GM18951 (cell line): ENCODE measurements around the gene ARAP3.

Source experiments
- POLR2A ChIP-seq: IDR thresholded peaks from 4 replicates; pipeline ENCODE4 v1.6.1; 2011; ENCODE audit warnings: mild to moderate bottlenecking; ENCODE audit not compliant: insufficient read length, insufficient read depth; ENCODE audit errors: extremely low read depth
- in situ Hi-C: fragments of 300-500 bp; cut with MboI; formaldehyde crosslinking; loops from one replicate; pipeline ENCODE4 v1.12.0; 2022; ENCODE audit warnings: low sequenced_read_pairs, mixed read lengths, inconsistent platforms; ENCODE audit not compliant: unreplicated experiment

Gene ARAP3

DNA sequence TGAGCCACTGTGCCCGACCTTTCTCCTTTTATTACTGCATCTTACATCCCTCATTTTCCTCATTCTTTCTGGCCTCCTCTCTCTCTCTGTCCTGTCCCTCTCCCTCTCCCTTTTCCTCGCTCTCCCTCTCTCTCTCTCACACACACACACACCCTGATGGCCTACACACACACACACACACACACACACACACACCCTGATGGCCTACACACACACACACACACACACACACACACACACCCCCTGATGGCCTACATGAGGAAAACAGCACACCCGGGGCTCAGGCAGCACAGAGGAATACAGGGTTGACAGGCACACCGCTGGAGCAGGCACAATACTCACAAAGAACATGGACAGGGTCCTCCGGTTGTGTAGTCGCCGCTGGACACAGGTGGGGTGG lies 27.0 kb downstream of the ARAP3 start:
- TF ChIP-seq POLR2A, result no peak
- in situ Hi-C loops, result no loop called here

DNA sequence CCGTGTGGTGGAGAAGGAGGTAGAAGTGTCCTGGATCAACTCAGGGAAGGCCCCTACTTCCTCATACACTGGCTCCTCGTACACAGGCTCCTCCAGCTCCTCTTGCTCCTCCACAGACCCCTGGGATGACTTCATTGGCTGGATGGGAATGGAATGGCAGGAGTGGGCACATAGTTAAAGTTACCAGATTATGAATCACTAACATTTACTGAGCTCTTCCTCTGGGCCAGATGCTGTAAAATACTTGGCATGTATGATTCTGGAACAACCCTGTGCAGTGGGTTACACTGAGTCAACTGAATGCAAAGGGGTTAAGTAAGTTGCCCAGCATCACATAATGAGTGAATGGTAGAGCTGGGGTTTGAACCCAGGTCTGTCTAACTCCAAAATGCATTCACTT lies 27.7 kb downstream of the ARAP3 start:
- in situ Hi-C loops, result no loop called here
- no peak for TF ChIP-seq POLR2A

- TF ChIP-seq POLR2A, result no peak
These were observed 30.3 kb downstream of the ARAP3 start for GRCh38 chr5:141651728-141652105.

DNA sequence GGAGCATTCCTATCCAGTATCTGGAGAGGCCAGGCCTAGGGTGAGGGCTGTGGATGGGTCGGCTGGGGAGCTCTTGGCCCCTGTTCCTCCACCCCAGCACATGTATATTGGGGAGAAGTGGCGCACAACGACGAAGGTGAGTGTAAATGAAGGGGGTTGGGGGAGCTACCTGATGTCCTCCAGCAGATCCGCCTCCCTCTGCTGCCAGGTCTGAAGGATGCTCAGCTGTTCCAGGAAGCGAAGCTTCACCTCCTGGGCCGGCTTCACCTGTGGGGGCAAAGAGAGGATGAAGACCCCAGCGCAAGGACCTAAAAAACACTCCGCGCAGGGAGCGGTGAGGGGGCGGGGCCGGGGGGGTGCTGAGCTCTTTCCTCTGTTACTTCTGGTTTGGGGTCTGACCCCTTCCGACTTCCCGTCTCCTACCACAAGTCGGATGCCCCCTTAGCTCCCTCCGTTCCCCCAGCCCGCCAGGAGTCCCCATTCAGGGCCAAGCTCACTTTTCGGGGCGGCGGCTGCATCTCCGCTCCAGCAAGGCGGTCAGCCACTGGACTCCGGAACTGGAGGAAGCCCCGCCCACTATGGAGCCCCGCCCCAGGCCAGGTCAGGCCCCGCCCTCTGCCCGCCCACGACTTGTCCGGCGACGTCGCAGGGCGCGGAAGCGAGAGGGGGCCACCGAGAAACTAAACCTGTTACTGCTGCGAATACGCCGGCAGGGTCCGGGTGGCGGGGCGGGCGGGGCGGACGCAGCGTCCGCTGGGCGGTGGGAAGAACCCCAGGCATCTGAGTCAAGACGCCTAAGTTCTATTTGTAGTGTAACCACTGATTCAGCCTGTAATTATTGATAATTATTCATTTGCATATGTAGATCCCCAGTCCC lies 30.9 kb downstream of the ARAP3 start, which contains the start of gene FCHSD1:
FCHSD1 (minus strand) TSS at position 568 of the 877 bp plus-strand sequence; CDS start at position 518, 50 bp downstream.
- TF ChIP-seq POLR2A, result peak; percentile 65
- in situ Hi-C loops, result no loop called here

More at GRCh38 chr5:141651728-141652105, 30.3 kb downstream of the ARAP3 start:
- in situ Hi-C loops, result no loop called here

GRCh38 chr5:141649972-141650371 lies 32.1 kb downstream of the ARAP3 start:
- no peak for TF ChIP-seq POLR2A
- in situ Hi-C loops, result no loop called here

DNA sequence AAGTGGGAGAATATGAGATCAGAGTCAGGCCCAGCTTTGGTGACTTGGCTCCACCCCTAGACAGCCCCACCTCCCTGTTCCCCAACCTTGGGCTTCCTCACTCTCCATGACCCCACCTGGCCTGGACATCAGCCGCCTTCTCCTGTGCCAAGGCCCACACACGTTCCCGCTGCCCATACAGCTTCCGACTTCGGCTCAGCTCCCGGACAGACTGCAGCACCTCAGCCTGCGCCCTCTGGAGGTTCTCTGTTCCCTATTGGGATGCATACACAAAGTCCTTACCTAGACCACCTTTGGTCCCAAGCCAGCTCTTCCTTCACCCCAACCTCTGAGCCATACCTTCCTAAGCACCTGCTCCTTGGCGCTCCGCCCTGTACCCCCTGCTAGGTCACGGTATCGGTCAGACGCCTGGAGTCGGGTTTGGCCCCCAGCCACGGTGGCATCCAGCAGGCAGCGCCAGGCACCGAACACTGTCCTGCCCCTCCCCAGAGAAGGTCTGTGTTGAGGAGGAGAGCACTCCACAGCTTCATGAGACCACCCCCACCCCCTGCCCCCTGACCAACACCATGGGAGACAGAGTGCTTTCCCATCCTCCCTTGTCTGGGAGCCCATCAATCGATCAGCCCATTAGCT lies 32.9 kb downstream of the ARAP3 start:
- in situ Hi-C loops, result no loop called here
- no peak for TF ChIP-seq POLR2A

DNA sequence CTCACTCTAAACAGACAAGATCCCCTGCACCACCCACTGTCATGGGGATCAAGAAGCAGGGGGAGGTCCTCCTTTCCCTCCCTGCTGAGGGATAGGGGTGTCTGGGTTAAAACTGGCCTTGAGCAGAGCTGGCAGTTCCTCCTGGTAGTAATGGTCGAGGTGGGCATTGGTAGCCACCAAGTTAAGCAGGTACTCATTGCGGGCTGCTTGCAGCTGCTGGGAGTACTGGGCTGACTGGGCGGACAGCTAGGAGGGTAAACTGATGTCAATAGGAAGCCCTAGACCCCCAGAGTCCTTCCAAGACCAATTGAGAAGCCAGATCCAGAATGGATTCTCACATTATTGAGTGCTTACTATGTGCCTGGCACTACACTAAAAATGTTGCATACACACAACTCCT lies 34.2 kb downstream of the ARAP3 start:
- in situ Hi-C loops, result no loop called here

GRCh38 chr5:141647242-141647641 lies 34.8 kb downstream of the ARAP3 start:
- in situ Hi-C loops, result no loop called here
- no peak for TF ChIP-seq POLR2A

More for the DNA sequence above, 34.2 kb downstream of the ARAP3 start:
- TF ChIP-seq POLR2A, result no peak

DNA sequence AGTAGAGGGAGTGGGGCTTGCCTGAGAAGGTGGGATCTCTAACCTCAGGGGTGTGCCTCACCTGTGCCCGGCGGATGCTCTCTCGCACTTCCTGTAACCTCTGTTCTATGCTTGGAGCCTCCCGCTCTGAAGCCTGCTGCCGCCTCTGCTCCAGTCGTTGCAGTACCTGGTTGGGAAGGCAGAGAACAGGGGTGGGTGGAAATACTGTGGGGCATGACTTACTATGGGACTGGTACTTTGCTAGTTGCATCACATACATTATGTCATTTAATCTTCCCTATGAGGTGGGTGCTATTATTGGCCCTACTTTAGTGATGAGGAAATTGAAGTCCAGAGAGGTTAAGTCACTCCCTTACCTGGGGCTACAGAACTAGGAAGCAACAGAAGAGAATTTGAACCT lies 36.0 kb downstream of the ARAP3 start:
- no peak for TF ChIP-seq POLR2A
- in situ Hi-C loops, result no loop called here

DNA sequence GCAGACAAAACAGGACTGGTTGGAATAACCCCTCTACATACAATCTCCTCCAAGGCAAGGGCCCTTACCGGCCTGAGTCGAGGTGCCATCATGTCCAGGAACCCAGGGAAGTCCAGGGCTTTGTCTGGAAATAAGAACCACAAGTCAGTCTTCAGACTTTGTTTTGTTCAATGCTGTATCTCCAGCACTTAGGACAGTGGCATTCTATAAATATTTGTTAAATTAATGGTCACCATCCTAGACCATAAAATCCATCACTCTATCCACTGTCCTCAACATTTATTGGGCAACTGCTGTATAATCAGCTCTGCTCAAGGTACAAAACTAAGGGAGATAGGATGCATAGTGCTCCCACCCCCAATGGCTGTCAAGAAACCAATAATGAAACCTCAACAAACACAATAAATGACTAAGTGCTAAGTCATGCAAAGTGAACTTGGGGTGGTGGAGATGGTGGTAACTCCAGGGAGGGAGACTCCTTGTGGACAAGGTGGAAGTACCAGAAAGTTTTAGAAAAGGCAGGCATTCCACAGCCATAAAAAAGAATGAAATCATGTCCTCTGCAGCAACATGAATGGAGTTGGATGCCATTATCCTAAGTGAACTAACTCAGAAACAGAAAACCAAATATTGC lies 40.3 kb downstream of the ARAP3 start:
- in situ Hi-C loops, result no loop called here
- TF ChIP-seq POLR2A, result no peak

DNA sequence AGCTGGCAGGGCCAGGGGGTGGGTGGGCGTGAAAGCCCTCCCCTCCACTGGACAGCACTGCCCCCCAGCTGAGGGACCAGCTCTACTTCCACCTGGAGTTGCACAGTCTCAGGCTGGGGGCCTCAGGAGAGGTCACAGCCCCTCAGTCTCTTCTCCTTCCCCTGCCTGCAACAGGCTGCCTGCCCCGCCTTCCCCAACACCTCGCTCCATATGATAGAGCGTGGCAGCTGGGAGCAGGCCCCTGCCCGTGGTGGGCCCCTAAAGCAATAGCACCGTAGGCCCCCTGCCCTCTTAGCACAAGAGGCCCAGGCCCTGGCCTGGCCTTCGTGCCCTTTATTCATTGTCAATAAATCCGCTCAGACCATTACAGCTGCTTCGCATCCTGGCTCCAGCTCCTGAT lies 41.3 kb downstream of the ARAP3 start:
- TF ChIP-seq POLR2A, result no peak
- in situ Hi-C loops, result no loop called here

DNA sequence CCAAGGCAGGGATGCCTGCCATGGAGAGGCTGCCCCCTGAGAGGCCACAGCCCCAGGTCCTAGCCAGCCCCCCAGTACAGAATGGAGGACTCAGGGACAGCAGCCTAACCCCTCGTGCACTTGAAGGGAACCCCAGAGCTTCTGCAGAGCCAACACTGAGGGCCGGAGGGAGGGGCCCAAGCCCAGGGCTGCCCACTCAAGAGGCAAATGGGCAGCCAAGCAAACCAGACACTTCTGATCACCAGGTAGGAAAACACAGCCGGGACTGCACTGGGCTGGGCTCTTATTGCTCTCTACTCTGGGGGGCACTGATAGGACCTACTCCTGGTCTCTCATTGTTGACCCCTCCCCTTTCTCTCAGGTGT lies 42.0 kb downstream of the ARAP3 start:
- in situ Hi-C loops, result no loop called here
- TF ChIP-seq POLR2A, result no peak

GRCh38 chr5:141639357-141640050 lies 42.5 kb downstream of the ARAP3 start:
- no peak for TF ChIP-seq POLR2A
- in situ Hi-C loops, result no loop called here
